T-helper 2 cell treated with Interferon-gamma antibody and Interleukin-4, amounts not matched to agents 100 ng/mL and 5 ng/mL, for 36 hours (primary cell): Measurements from ENCODE around the gene GRAP2. TPM values are rescaled to one million over a fixed set of nuclear protein-coding genes. Genes with fewer than 3 reads are reported as not detected.

Source experiments
- intact Hi-C: fragments of 100-400 bp; cut with micrococcal nuclease; formaldehyde crosslinking; loops from one replicate; pipeline ENCODE4 v1.15.1; 2023
- total RNA-seq: library from RNA; stranded (reverse); gene quantifications from 2 replicates; pipeline ENCODE4 v1.2.3, GENCODE V29; 2022

GRAP2 gene
- total RNA-seq, 1 donor from 2014 or later, result 148 TPM

DNA sequence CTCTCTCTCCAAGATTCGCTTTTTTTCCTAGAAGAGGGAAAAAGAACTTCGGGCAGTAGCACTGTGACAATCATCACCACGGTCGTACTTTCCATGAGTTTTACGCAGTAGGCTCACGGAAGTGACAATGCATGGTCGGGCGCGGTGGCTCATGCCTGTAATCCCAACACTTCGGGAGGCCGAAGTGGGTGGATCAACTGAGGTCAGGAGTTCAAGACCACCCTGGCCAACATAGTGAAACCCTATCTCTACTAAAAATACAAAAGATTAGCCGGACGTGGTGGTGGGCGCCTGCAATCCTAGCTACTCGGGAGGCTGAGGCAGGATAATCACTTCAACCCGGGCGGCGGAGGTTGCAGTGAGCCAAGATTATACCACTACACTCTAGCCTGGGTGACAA lies 23.4 kb downstream of the GRAP2 start:
- intact Hi-C loops, result loop anchor here (5.0 kb wide), 1 partner anchor 38 kb away; the partner anchor contains the start of gene TMA7B

GRCh38 chr22:39925273-39925672 lies 24.4 kb downstream of the GRAP2 start:
- intact Hi-C loops, result loop anchor here (5.0 kb wide), 1 partner anchor 393 kb away; the partner anchor contains the start of gene RPS19BP1

DNA sequence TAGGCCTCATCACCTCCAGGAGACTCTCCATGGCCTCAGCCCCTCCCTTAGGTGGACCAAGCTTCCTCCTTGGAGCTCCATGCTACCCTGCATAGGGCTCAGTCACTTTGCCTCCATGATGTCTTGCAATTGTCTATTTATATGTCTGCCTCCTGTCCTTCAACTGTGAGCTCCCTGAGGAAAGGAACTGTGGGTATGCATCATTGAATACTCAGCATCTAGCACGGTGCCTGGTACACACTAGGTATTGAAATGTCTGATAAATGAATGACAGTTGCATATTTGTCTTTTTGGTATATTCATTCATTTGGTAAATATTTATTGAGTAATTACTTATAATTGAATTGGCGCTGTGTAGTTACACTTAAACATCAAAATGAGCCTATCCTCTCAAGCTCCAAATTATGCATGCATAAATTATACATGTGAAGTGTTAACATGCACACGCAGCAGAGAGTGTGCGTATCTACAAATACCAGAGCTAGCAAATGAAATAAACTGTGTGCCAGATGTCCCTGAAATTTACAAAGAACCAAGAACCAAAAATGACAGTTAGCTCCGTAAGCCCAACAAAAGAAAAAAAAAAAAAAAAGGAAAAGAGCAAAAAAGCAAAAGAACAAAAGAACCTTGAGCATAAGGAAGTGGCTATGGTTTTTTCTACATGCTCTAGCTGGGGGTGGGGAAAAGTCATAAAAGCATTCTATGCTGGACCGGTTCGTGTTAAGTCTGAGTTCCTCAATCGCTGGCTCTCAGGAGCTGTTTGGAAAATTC lies 25.2 kb downstream of the GRAP2 start:
- intact Hi-C loops, result loop anchor here (5.0 kb wide), 1 partner anchor 394 kb away; the partner anchor contains the start of gene RPS19BP1

- intact Hi-C loops, result loop anchor here (5.0 kb wide), 1 partner anchor 394 kb away; the partner anchor contains the start of gene RPS19BP1
These were observed 25.9 kb downstream of the GRAP2 start for GRCh38 chr22:39926753-39927152.

- intact Hi-C loops, result loop anchor here (5.0 kb wide), 1 partner anchor 395 kb away; the partner anchor contains the start of gene RPS19BP1
These were observed 26.7 kb downstream of the GRAP2 start for GRCh38 chr22:39927544-39927943.

DNA sequence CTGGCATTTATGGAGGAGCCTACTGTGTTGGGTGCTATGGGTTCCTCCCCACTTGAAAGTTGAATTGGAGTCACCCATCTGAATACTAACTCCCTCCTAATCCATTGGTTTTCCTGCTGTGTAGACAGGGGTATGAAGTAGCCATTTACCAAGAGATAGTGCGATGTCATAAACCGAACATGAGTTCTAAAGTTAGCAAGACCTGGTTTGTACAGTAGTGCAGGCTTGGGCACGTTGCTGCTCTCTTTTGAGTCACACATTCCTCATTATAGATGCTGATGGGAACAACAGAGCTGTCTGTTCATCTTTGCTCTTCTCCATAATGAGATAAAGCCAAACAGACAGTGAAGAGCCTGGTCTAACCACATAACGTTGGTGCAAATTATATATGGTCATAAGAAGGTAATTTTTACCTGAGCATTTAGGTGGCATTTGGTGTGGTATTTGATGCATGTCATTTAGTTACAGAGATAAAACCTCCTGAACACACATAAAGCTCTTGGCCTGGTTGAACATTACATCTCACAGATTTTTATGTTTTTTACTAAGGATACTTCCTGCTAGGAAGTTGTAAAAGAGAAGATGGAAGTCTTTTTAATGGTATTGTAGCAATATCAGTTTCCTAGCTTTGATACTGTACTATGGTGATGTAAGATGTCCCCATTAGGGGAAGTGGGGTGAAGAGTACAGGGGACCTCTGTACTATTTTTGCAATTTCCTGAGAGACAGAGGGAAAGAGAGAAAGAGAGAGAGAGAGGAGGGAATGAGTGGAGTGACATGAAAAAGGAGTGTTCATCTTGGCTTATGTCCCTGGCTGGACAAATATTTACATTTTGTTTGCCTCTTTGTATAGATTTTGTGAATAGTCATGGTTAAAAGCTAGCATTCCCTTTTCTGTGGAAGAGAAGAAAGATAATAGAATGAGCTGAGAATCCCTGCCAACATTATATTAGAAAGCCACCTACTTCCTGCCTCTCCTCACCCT lies 27.9 kb downstream of the GRAP2 start:
- intact Hi-C loops, result loop anchor here (5.0 kb wide), 1 partner anchor 397 kb away; the partner anchor contains the start of gene RPS19BP1

GRCh38 chr22:39931251-39931650 lies 30.4 kb downstream of the GRAP2 start:
- intact Hi-C loops, result no loop called here

GRCh38 chr22:39932166-39932565 lies 31.3 kb downstream of the GRAP2 start:
- intact Hi-C loops, result loop anchor here (2.0 kb wide), 2 partner anchors 29 to 31 kb away; partner anchors contain the start of genes GRAP2 and TMA7B

GRCh38 chr22:39932918-39933649 lies 32.2 kb downstream of the GRAP2 start:
- intact Hi-C loops, result loop anchor here (2.0 kb wide), 2 partner anchors 28 to 32 kb away; partner anchors contain the start of genes GRAP2 and TMA7B

DNA sequence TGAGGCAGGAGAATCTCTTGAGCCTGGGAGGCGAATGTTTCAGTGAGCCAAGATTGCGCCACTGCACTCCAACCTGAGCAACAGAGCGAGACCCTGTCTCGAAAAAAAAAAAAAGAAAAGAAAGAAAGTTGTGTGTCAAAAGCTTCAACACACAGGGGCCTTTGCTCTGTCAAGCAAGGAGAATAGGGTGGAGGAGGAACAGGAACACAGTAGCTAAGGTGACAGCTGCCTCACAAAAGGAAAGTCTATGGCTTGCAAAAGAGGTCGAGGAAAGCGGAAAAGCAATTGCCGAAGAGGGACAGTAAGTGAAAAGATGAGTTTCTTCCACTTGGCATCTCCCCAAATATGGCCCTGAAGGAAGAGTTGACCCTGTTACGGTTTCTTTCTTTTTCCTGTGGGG lies 32.9 kb downstream of the GRAP2 start:
- intact Hi-C loops, result loop anchor here (2.0 kb wide), 2 partner anchors 27 to 33 kb away; partner anchors contain the start of genes GRAP2 and TMA7B

- intact Hi-C loops, result no loop called here
These were observed 34.2 kb downstream of the GRAP2 start for GRCh38 chr22:39935116-39935515.

DNA sequence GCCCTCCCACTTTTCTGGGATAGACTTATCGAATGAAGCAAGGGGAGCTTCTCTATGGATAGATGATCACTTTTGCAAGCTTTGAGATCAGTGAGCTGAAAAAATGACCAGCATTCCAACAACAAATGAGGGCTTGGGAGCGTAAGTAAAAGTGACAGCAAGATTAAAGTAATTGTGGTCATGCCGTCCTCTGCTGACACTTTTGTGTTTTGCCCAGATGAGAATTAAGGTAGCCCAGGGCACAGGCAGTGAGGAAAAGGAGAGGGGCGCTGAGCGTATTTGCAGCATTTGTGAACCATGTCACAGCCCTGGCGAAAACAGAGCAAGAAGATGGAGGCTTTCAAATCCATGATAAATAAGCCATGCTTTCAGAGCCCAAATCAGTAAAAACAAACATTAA lies 34.7 kb downstream of the GRAP2 start:
- intact Hi-C loops, result no loop called here

DNA sequence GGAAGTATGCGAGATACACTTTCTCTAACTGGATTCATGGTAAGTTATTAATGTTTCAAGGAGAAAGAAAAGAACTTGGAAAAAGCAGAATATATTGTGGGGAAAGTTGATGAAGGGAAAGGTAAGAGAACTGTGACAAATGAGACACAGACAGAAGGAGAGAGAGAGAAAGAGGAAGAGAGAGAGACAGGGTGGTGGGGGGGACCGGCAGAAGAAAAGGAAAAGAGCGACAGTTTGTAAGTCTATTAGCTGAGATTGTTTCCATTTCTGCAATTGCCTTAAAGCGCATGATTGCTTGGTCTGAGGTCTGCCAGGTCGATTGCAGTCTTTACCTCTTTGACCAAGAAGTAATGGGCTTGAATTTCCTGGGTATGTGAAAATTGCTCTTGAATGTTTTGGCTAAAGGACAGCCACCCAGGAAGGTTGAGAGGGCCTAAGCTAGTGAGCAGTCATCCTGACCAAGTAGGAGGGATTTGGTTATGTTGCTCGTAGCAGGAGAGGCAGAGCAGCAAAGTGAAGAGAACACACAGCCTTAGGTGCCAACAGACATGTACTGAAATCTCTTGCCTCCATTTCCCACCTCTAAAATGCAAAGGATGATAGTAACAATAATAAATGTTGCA lies 35.8 kb downstream of the GRAP2 start:
- intact Hi-C loops, result no loop called here

- intact Hi-C loops, result no loop called here
These were observed 37.0 kb downstream of the GRAP2 start for GRCh38 chr22:39937906-39938305.

DNA sequence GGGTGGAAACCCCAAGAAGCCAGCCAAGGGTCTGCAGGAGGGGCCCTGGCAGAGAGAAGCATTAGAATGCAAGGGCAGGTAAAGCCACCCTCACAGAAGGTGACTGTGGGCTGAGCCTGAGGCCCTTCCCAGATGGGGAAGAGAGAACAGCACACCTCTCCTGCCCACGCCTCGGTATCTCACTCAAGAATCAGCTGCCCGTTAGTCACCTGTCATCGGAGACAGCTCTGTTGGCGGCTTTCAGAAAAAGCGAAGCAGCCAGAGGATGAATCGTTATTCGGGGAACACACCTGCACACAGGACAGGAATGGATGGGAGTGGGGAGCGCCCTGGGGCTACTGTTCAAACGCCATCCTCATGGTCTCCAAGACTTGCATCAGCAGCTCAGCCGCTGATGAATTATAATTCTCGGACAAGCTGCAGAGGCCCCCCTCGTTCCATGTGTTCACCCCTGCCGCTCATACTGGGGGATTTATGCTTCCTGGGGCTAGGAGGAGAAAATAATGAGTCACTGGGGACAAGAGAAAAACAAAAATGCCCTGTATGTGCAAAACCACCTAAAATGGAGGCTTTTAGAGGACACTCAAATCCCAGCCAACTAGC lies 37.7 kb downstream of the GRAP2 start:
- intact Hi-C loops, result no loop called here

DNA sequence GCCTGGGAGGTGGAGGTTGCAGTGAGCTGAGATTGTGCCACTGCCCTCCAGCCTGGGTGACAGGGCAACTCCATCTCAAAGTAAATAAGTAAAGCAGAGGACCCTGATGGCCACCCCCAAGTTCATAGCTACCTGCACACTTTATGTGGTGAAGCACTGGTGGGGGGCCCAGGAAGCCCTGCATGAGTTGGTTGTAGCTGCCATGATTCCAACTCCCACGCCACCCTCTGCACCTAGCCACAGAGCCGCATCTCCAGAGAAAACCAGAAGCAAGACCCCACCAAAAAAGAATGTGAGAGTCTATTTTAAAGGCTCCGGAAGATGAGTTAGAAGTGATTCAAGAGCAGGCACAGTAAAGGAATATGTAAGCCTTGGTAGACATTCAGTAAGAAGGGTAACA lies 38.9 kb downstream of the GRAP2 start:
- intact Hi-C loops, result loop anchor here (10.0 kb wide), 1 partner anchor 335 kb away; no protein-coding TSS in a partner anchor

GRCh38 chr22:39940757-39941305 lies 39.9 kb downstream of the GRAP2 start:
- intact Hi-C loops, result loop anchor here (10.0 kb wide), 1 partner anchor 336 kb away; no protein-coding TSS in a partner anchor

DNA sequence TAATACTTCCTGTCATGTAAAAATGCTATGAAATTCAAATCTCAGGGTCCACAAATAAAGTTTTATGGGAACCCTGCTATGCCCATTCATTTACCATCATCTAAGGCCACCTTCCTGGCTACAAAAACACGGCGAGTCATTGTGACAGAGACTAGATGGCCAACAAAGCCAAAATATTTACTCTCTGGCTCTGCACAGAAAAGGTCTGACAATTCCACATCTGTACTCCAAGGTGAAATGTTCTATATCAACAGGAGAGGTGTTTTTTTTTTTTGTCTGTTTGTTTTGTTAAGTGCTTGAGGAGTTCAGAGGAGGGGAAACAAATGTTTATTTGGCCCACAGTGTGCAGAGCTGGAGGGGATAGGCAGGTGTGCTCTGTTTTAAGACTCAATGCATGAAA lies 40.7 kb downstream of the GRAP2 start:
- intact Hi-C loops, result loop anchor here (10.0 kb wide), 1 partner anchor 337 kb away; no protein-coding TSS in a partner anchor
